IPS-NIHi11 (cell line): ENCODE measurements around the gene RBM26.
"Not testable (repeated sequence)": the region's sequence is repeated elsewhere in the genome, so short reads cannot be mapped to it uniquely, and the experiment has no call there.

Experiments used
- DNase-seq: peaks from one replicate; pipeline ENCODE4 v3.0.0; 2012; ENCODE audit warnings: mixed read lengths, low spot score

RBM26 gene

GRCh38 chr13:79318664-79319063 is 87.4 kb downstream of the RBM26 start:
- no peak for DNase-seq

- DNase-seq: no peak
These were observed 88.2 kb downstream of the RBM26 start for GRCh38 chr13:79317856-79318255.

- DNase-seq: no peak
These were observed 91.4 kb downstream of the RBM26 start for GRCh38 chr13:79314652-79315051.

GRCh38 chr13:79312340-79312855 is 93.7 kb downstream of the RBM26 start:
- no peak for DNase-seq

- no peak for DNase-seq
These were observed 94.7 kb downstream of the RBM26 start for GRCh38 chr13:79311386-79311785.

- no peak for DNase-seq
These were observed 96.4 kb downstream of the RBM26 start for GRCh38 chr13:79309690-79310089.

- DNase-seq: no peak
These were observed 98.2 kb downstream of the RBM26 start for GRCh38 chr13:79307866-79308298.

GRCh38 chr13:79307433-79307861 is 98.6 kb downstream of the RBM26 start:
- no peak for DNase-seq

GRCh38 chr13:79306650-79307049 is 99.4 kb downstream of the RBM26 start:
- DNase-seq: no peak

GRCh38 chr13:79297128-79297527 is 108.9 kb downstream of the RBM26 start:
- DNase-seq: no peak

- DNase-seq: no peak
These were observed 109.9 kb downstream of the RBM26 start for GRCh38 chr13:79295906-79296706.

GRCh38 chr13:79290595-79291244 is 115.3 kb downstream of the RBM26 start:
- DNase-seq: no peak

- no peak for DNase-seq
These were observed 116.5 kb downstream of the RBM26 start for GRCh38 chr13:79289571-79289970.

- peak; percentile 52 for DNase-seq
These were observed 117.9 kb downstream of the RBM26 start for GRCh38 chr13:79287939-79288795.

- DNase-seq: no peak
These were observed 120.9 kb downstream of the RBM26 start for GRCh38 chr13:79285159-79285558.

- DNase-seq: no peak
These were observed 122.3 kb downstream of the RBM26 start for GRCh38 chr13:79283742-79284141.

GRCh38 chr13:79282976-79283375 is 123.1 kb downstream of the RBM26 start:
- no peak for DNase-seq

- no peak for DNase-seq
These were observed 123.5 kb downstream of the RBM26 start for GRCh38 chr13:79282508-79282907.

GRCh38 chr13:79281339-79281747 is 124.7 kb downstream of the RBM26 start:
- peak; percentile 46 for DNase-seq

GRCh38 chr13:79279735-79280134 is 126.3 kb downstream of the RBM26 start:
- not testable (repeated sequence) for DNase-seq

- no peak for DNase-seq
These were observed 133.0 kb downstream of the RBM26 start for GRCh38 chr13:79273045-79273444.

- no peak for DNase-seq
These were observed 134.4 kb downstream of the RBM26 start for GRCh38 chr13:79271616-79272015.
